GM12874 (cell line): Measurements from ENCODE around the gene ADAMTS12.

ENCODE experiments used
- CTCF ChIP-seq: IDR thresholded peaks from 2 replicates; pipeline ENCODE4 v1.5.1; 2011; ENCODE audit warnings: low read depth, mild to moderate bottlenecking, control low read depth, low read length, moderate library complexity; ENCODE audit not compliant: insufficient read depth

ADAMTS12 gene

GRCh38 chr5:33928283-33928682, 36.5 kb upstream of the ADAMTS12 start:
- TF ChIP-seq CTCF, result no peak

GRCh38 chr5:33927685-33928084, 35.9 kb upstream of the ADAMTS12 start:
- TF ChIP-seq CTCF, result no peak

GRCh38 chr5:33925278-33925677, 33.5 kb upstream of the ADAMTS12 start:
- no peak for TF ChIP-seq CTCF

- no peak for TF ChIP-seq CTCF
Measured at GRCh38 chr5:33921002-33921401, 29.2 kb upstream of the ADAMTS12 start.

GRCh38 chr5:33905381-33905780, 13.6 kb upstream of the ADAMTS12 start:
- no peak for TF ChIP-seq CTCF

GRCh38 chr5:33903118-33903517, 11.3 kb upstream of the ADAMTS12 start:
- TF ChIP-seq CTCF, result no peak

- TF ChIP-seq CTCF, result no peak
Measured at GRCh38 chr5:33901156-33901555, 9.4 kb upstream of the ADAMTS12 start.

- no peak for TF ChIP-seq CTCF
Measured at GRCh38 chr5:33894566-33894965, 2.8 kb upstream of the ADAMTS12 start.
